GM18861 (cell line): ENCODE results near the gene ANO3.

Experiments
- ATAC-seq: cut with Tn5 transposase; IDR thresholded peaks from one replicate; pipeline ENCODE4 v1.9.1; 2021; ENCODE audit not compliant: unreplicated experiment

Gene ANO3

DNA sequence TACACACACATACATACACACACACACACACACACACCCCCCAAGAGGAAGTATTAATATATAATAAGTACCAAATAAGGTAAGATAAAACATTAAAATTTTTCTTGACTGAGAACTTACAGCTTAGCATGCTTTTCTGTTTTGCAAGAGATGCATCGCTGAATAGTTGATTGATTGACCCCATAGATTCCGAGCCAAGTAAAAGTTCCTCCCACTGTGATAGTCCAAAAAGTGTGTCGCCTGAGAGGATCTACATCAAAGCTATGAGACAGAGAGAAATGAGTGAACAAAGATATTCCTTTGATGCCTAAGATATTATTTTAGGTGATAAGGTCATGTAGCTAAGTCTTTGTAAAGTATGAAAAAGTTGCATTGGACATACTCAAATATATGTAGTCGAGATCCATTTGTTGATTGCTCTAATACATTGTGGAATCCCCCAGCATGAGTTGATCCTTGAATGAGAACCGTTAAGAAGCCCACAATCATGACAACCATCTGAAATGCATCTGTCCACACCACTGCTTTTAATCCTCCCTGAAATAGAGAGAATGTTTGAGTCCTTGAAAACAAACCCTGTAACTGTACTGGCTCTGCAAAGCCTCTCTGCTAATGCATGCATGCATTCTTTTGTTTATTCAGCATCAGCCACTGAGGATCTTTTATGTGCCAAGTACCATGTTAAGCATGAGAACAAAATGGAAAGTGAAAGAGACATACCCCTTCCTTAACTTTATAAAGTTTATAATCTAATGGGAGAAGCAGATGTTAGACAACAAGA is 371.7 kb downstream of the ANO3 start:
- ATAC-seq: no peak

DNA sequence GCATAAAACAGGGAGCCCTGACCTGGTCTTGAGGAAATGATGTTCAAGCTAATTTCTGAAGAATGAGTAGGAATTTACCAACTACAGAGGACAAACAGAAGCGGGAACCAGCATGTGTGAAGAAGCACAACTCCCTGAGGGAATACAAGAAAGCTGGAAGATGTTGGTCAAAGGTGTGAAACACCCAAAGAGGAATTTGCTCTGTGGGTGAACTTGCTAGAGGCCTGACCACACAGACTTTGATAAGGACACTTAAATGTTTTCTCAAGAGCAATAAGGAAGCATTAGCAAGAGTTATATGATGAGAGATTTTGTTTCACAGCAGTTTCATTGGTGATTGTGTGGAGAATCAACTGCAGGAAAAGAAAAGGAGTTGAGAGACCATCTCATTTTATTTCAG is 372.3 kb downstream of the ANO3 start:
- ATAC-seq: no peak

GRCh38 chr11:26706181-26706580 is 374.3 kb downstream of the ANO3 start:
- ATAC-seq: no peak

- ATAC-seq: no peak
Observed at GRCh38 chr11:26708736-26709456, 377.0 kb downstream of the ANO3 start.

DNA sequence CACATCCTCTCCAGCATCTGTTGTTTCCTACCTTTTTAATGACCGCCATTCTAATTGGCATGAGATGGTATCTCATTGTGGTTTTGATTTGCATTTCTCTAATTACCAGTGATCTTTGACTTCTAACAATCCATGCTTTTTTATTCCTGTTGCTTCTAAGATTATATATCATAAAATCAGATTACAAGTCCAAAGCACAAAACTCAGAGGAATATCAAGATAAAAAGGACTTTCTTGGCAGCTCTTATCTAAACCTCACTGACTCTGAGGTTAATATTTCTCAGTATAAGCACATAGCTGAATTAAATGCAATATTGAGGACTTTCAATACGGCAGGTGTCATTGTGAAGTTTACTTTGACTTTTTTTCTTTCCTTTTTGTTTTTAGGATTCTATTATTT is 378.6 kb downstream of the ANO3 start:
- no peak for ATAC-seq

GRCh38 chr11:26712497-26712896 is 380.6 kb downstream of the ANO3 start:
- ATAC-seq: no peak
